ENCODE measurements around the gene GRN. TPM values are rescaled to one million over a fixed set of nuclear protein-coding genes. Genes with fewer than 3 reads are reported as not detected.
A peak's percentile ranks its signal among the peaks of the same experiment; 100 is the strongest.

Gene GRN
- total RNA-seq = 288 and 362 TPM in 2 replicates

GRCh38 chr17:44344939-44345453 is at the start of gene GRN:
GRN (plus strand) TSS chr17:44345302; CDS start chr17:44349165, 3,863 bp downstream.
- peak; percentile 98 for DNase-seq (ENCODE audit: low read depth, low spot score)

- DNase-seq (ENCODE audit: low read depth, low spot score) = no peak
Observed at GRCh38 chr17:44297975-44298374, 47.1 kb upstream of the GRN start.

- DNase-seq (ENCODE audit: low read depth, low spot score) = no peak
Observed at GRCh38 chr17:44304651-44305050, 40.5 kb upstream of the GRN start.

GRCh38 chr17:44307387-44308186 is 37.5 kb upstream of the GRN start:
- no peak for DNase-seq (ENCODE audit: low read depth, low spot score)

GRCh38 chr17:44308320-44308818 is 36.7 kb upstream of the GRN start, which contains the start of gene RUNDC3A:
RUNDC3A (plus strand) TSS chr17:44308601; CDS start chr17:44308833, 232 bp downstream.
- DNase-seq (ENCODE audit: low read depth, low spot score) = no peak

- DNase-seq (ENCODE audit: low read depth, low spot score) = no peak
Observed at GRCh38 chr17:44308865-44309264, 36.2 kb upstream of the GRN start.

GRCh38 chr17:44309472-44309871 is 35.6 kb upstream of the GRN start:
- DNase-seq (ENCODE audit: low read depth, low spot score) = no peak

GRCh38 chr17:44310188-44310587 is 34.9 kb upstream of the GRN start:
- no peak for DNase-seq (ENCODE audit: low read depth, low spot score)

GRCh38 chr17:44310609-44311376 is 34.3 kb upstream of the GRN start:
- no peak for DNase-seq (ENCODE audit: low read depth, low spot score)

GRCh38 chr17:44311562-44312181 is 33.4 kb upstream of the GRN start:
- no peak for DNase-seq (ENCODE audit: low read depth, low spot score)

GRCh38 chr17:44312396-44313104 is 32.6 kb upstream of the GRN start:
- no peak for DNase-seq (ENCODE audit: low read depth, low spot score)

GRCh38 chr17:44314031-44314430 is 31.1 kb upstream of the GRN start:
- no peak for DNase-seq (ENCODE audit: low read depth, low spot score)

GRCh38 chr17:44314524-44314868 is 30.6 kb upstream of the GRN start:
- no peak for DNase-seq (ENCODE audit: low read depth, low spot score)

- DNase-seq (ENCODE audit: low read depth, low spot score) = no peak
Observed at GRCh38 chr17:44314869-44315661, 30.0 kb upstream of the GRN start.

- DNase-seq (ENCODE audit: low read depth, low spot score) = no peak
Observed at GRCh38 chr17:44315760-44316731, 29.1 kb upstream of the GRN start.

GRCh38 chr17:44317545-44317944 is 27.6 kb upstream of the GRN start:
- no peak for DNase-seq (ENCODE audit: low read depth, low spot score)

GRCh38 chr17:44318077-44318892 is 26.8 kb upstream of the GRN start:
- DNase-seq (ENCODE audit: low read depth, low spot score) = no peak

GRCh38 chr17:44320066-44320465 is 25.0 kb upstream of the GRN start:
- no peak for DNase-seq (ENCODE audit: low read depth, low spot score)
